ENCODE data around the gene TENT4B.

Gene TENT4B

DNA sequence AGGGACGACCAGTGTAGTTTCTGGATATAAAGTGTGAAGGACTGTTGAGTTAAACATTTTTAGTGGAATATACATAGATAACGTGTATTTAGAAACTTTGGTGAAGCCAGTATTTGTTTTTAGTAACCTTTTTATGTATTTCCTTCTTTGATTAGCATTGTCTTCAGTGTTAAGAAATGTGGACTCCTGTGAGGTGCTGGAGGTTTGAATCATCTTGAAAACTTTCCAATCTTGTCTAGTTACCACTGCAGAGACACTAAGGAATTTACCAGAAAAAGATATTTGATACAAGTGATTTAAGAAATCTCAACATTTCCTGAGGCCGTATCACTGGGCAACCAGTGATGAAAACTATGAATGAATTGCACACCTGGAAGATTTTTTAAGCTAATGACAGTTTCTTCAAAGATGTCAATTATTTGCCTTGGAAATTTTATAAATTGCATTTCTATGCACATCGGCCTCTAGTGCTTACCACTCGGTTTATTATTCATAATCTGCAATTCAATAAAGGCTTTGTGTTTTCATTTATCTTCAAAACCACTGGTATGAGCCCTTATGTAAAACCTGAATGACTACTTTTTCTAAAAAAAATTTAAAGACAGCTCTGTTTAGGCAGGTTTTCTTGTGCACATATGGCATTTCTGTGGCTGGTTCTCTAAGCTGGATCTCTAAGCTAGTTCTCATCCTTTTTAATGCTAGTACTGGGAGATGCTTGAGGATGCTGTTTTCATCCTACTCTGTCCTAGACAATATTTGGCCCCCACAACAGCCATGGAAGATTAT lies 81.9 kb downstream of the TENT4B start:
- peak; percentile 38 for DNase-seq (ENCODE audit: low spot score)

DNA sequence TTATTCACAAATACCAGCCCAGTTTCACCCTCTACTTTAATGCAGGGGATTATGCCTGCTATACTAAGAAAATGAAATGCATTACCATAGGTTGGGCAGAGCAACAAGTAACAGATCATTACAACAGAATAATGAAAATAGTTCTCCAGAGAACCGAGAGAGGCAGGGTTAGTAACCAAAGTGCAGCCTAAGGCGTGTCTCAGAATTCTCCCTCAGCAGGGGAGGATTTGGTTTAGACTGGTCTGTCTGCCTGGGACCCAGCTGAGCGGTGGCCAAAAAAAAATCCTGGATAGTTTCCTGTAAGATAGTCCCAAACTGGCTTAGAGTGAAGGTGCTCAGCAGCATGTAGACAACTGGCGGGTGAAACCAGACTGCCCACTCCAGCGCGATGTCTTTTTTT lies 82.5 kb downstream of the TENT4B start:
- no peak for DNase-seq (ENCODE audit: low spot score)

DNA sequence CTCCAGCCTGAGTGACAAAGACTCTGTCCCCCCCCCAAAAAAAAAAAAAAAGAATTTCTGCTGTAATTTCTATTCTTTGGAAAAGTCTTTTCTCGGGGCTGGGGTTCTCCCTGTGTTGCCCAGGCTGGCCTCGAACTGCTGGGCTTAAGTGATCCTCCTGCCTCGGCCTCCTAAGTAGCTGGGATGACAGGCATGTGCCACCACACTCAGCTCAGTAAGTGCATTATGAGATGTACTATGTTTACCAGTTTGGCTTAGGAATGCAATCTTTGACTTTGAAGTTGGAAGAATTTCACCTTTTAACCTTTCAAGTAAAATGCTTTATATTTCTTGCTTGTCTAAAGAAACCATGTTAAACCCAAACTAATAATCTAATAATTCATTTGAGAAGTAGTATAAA lies 85.2 kb downstream of the TENT4B start:
- DNase-seq (ENCODE audit: low spot score) = no peak

DNA sequence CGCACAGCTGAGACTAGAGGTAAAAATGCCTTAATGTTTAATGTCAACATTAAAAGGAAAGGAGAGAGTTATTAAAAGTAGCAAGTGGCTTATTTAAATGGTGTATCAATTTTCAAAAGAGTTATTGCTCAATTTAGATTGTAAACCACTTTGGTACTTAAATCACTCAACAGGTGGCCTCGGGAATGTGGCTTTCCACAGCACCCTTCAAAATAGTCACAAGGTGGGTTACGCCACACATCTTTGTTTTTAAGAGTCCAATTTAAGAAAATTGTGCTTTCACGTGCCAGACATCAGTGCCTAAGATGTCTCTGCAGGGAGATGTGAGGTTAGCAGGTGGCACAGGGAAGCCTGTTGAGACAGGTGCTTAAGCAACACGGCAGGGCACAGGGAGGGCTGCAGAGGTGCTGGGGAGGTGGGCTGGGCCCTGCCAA lies 85.8 kb downstream of the TENT4B start:
- DNase-seq (ENCODE audit: low spot score) = no peak

DNA sequence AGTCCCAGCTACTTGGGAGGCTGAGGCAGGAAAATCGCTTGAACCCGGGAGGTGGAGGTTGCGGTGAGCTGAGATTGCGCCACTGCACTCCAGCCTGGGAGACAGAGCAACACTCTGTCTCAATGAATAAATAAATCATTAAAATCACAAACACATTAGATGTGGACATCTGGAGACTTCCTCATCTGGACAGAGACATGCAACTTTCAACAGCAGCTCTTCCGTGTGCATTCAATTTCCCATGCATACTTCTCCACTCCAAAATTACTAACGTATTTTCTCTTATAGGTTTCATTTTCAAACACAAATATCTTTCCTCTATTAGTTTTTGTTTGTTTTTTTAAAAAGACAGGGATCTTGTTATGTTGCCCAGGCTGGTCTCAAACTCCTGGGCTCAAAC lies 89.9 kb downstream of the TENT4B start:
- peak; percentile 54 for DNase-seq (ENCODE audit: low spot score)

DNA sequence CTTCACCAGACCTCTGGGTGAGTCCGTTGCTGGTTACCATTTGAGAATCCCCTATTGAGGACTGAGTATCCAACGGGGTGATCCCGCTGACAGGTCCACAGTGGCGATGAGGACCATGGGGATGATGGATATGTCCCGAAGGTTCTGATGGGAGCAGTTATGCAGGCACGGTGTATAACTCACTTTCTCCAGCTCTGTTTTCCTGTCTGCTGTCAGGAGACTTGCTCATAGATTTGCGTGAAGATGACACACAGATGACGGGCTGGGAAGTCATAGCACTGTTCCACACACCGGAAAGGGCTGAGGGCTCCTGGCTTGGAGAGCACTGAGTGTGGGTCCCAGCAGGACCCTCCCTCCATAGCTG lies 91.0 kb downstream of the TENT4B start:
- no peak for DNase-seq (ENCODE audit: low spot score)

DNA sequence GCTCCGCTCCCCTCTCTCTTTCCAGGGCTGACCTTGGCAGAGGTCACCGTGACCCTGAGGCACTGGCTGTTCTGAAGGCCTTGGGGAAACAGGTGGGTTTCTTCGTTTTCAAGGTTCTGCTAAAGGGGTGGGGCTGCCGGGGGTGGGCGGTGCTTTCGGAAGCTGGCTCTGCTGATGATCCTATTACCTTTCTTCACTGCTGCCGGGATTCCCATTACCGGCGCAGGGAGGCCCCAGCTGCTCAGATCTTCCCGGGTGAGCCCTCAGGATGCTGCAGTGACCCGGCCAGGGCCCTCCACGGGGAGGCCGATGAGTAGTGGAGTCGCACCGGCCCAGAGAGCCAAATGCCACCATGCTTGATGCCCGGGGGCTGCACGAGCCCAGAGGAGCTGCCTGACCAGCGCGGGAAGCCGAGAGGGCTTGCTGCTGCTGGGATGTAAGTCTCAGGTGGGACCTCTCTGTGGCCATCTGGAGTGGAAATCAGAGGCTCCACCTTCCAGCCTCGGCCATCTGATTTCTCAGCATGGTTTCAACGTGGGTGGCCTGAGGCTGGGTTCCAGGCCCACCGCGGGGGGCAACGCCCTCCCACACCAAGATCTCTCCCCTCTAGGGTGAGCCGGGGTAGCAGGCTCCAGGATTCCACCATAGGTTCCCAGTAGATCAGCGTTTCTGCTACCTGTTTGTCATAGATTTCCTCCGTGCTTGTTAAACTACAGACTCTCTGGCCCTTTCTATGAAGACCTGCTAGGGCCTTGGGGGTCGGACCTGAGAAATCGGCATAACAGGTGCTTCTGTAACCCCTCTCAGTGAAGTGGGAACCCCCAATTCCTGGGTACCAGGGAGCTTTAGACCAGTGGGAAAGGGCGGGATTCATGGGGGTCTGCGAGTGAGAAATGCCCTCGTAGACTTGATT lies 91.7 kb downstream of the TENT4B start:
- DNase-seq (ENCODE audit: low spot score) = no peak

DNA sequence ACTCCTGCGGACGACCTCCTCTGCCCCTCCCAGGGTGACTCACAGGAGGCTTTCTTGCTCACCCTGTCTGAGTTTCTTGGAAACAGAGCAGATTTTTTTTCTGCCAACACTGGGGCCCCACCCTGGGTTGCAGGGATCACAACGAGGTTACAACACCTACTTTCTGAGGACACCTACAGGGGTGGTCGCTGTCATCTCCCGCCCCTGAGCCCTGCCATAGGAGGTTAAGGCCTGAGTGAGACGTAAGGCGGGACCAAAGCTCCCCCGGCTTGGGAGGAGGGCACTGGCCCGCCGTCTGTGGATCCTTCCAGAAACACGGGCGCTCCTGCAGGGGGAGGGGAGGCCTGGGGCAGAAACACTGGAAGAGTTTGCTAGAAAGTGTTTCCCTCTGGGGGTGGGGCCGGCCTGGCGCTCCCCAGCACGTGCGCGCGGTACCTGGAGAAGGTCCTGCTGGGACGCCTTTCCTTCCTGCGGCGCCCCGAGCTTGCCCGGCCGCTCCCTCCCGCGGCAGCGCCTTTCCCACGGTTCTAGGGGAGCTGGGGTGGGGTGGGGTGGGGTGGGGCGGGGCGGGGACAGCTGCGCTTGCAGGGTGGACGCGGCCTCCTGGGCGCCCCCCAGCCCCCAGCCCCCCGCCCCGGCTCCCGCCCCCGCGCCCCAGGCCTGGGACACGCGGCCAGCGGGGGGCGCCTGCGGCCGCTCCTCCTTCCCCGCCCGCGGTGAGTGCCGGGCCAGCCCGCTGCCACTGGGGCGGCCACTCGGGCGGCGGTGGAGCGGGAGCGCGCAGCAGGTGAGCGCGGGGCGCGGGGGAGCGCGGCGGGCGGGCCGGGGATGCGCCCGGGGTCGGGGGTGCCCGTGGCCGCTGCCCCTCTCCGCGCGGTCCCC lies 92.6 kb downstream of the TENT4B start:
- peak; percentile 91 for DNase-seq (ENCODE audit: low spot score)

DNA sequence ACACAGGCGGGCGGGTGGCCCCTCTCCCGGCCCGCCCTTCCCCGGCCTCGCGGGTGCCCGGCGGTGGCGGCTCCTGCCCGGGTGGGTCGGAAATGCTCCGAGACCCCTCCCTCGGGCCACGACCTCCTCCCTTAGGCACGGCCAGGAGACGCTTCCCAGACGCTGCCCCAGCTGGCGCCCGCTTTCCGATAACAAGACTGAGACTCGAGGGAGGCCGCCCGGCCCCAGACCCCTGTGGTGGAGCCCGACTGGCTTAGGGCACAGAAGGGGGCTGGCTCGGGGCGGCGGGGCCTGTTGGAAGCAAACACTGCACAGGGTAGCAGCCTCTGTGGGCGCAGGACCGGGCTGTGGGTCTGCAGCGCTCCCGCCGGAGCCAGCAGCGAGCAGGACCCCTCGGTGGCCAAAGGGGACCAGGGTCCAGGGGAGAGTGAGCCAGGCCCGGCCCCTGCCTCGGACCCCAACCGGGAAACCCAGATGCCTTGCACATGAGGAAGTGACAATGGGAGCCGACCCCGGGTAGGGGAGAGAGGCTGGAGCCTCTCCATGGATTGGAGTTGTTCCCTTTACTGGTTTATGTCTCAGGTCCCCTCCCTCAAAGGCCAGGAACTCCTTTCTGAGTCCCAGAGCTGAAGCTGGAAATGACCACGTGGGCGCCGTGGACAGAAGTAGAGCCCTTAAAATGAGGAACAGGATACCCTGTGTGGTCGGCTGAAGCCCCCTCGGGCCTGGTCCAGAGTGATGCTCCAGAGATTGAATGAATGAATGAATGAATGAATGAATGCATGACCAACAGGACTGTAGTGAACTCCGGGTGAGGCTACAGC lies 93.4 kb downstream of the TENT4B start:
- peak; percentile 31 for DNase-seq (ENCODE audit: low spot score)

DNA sequence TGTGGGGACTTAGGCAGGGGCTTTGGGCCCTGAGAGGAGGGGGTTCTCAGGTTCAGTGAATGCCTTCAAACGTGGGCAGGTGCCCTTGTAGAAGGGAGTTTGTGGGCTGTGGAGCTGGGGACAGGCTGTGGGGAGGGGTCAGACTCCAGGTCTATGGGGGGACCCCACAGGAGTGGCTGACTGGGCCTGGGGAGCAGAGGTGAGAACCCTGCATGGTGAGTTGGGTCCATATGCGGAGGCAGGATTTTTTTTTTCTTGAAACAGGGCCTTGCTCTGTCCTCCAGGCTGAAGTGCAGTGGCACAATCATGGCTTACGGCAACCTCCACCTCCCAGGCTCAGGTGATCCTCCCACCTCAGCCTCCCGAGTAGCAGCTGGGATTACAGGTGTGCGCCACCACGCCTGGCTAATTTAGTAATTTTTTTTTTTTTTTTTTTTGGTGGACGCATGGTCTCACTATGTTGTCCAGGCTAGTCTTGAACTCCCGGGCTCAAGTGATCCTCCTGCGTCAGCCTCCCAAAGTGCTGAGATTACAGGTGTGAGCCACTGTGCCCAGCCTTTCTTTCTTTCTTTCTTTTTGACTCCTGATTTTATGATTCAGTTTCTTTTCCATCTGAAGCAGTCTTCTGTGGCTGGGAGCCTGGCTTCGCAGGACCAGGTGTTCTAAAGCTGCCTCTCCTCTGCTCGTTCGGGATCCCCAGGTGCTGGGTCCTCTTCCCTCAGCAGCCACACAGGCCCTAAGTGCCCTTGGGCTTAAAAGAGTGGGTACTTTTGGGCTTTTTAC lies 94.2 kb downstream of the TENT4B start:
- no peak for DNase-seq (ENCODE audit: low spot score)

DNA sequence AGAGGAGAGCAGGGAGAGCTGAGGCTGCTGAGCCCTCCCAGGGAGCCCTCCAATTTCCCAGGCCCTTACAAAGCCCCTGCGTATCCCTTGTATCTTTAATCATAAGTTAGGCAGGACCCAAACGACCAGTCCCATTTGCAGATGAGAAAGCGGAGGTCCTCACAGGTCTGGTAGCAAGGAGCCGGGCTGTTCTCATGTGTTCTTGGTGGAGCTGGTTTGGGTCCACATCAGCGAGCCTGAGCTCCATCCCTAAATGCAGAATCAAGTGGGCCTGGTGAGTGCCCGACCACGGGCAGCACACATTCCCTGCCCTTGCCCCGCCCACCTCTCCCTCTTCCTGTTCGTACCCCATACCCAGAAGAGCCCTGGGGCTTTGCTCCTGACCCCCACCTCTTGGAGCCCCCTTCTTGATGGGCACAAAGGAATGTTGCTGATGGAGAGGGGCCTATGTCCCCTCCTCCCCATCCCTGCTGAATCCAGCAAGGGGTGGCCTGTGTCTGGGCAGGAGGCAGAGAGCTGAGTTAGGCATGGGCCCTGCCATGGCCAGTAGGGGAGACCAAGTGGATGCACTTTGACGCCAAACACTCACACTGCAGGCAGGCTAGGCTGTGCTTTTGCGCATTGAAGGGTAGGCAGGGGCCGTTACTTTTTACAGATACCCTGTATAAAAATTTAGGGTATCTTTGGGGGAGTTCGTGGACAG lies 95.0 kb downstream of the TENT4B start:
- DNase-seq (ENCODE audit: low spot score) = no peak

DNA sequence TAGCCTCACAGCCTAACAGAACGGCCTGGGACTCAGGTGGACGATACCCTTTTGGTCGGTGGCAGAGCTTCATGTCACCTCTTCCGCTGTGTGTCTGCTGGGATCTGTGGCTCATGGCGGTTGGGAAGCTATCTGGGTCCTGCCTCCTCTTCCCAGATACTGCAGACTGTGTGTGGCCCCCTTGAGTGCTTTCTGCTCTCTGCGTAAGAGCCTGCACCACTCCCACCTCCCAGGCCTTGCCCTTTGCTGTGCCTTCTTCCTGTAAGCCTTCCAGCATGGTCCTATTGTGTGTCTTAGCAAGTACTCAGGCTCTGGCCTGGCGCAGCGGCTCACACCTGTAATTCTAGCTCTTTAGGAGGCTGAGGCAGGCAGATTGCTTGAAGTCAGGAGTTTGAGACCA lies 95.7 kb downstream of the TENT4B start:
- no peak for DNase-seq (ENCODE audit: low spot score)

DNA sequence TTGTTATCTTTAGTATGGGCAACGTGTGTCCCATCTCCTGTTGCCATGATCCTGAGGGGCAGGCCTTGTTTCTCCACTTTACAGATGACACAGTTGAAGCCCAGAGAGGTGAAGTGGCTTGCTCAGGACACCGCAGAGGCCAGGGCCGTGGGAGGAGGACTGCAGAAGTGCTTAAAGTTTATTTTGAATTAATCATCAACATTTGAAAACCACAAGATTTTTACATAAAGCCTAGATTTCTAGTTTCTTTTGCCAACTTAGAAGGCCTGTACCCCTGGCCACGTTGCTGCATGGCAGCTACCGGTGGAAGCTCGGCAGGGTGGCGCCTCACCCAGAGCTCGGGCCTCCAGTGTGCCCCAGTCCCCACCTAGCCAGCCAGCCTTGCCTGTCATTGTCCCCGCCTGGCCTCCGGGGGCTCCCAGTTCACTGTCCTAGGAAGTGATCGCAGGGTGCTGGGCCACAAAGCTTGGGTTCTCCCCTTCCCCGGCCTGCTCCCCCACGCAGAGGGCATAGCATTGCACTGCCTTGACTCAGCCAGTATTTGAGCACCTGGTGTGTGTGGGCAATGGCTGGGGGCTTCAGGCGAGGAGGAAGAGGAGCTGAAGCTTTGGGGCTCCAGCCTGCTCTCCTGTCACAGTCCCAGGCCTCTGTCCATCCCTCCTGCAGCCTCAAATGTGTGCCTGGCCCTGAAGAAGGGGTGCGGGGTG lies 98.4 kb downstream of the TENT4B start:
- DNase-seq (ENCODE audit: low spot score) = peak; percentile 84

DNA sequence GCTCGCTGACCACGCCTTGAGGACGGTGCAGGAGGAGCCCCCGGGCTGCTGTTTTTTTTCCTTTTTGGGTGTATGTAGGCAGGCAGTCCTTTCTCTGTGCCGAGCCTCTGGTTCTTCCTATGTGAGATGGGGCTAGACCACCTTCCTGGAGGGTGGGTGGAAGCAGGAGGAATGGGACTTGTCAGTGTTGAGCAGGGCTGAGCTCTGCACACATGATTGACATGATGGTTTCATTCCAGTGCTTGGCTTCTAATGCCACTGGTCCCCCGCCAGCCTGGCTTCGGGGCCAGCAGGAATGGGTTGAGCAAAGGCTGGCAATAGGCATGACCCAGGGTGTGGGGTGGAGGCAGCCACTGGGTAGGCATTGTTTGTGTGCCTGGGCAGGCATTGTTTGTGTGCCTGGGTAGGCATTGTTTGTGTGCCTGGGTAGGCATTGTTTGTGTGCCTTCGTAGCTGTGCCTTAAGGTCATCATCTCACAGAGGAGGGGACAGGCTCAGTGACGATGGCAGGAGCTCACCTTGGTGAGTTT lies 99.0 kb downstream of the TENT4B start:
- DNase-seq (ENCODE audit: low spot score) = no peak

DNA sequence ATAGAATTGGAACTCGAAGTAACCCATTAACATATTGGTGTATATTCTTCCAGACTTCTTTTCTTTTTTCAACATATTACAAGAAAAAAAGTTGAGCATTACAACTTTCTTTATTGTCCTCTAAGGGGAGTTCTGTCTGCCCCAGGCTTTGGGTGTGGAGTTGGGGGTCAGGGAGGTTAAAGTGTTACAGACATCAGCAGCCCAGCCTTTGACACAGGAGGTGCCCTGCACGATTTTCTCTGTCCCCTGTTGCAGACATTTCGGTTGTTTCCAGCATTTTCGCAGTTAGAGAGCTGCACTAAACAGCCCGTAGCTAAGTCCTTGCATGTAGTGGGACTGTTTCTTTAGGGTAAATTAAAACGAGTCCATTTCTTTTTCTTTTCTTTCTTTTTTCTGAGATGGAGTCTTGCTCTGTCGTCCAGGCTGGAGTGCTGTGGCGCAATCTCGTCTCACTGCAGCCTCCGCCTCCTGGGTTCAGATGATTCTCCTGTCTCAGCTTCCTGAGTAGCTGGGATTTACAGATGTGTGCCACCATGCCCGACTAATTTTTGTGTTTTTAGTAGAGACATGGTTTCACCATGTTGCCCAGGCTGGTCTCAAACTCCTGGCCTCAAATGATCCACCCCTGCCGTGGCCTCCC lies 99.9 kb downstream of the TENT4B start:
- DNase-seq (ENCODE audit: low spot score) = no peak

DNA sequence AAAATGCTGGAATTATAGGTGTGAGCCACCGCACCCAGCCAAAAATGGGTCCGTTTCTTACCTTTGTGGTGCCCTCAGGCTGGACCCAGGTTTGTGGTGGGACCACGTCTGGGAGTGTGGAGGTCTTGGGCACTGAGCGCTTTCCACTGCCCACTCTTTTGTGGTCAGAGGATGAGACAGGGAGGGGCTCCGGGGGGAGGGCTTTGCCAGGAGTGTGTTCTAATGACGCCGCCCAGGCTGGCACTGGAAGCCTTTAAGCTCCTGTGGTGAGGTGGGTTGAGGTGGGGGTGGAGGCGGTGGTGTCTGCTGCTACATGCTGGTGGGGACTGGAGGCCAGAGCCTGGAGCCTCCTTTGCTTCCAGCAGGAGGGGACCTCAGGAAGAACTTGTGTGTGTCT lies 100.4 kb downstream of the TENT4B start:
- no peak for DNase-seq (ENCODE audit: low spot score)

DNA sequence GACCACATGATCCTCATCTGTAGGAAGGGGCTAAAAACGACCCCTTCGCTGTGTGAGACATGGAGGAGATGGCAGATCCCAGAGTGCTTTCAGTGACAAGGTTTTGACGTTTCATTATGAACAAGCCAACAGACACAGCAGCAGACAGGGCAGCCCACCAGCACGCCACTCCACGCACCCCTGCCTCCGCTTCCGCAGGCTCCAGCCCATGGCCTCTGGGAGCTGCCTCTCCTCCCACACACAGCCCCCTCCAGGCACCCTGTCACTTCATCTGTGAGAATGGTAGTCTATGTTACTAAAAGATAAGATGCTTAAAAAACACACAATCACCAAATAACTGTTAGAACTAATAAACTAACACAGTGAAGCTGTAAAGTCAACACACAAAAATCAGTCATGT lies 101.0 kb downstream of the TENT4B start:
- DNase-seq (ENCODE audit: low spot score) = no peak

DNA sequence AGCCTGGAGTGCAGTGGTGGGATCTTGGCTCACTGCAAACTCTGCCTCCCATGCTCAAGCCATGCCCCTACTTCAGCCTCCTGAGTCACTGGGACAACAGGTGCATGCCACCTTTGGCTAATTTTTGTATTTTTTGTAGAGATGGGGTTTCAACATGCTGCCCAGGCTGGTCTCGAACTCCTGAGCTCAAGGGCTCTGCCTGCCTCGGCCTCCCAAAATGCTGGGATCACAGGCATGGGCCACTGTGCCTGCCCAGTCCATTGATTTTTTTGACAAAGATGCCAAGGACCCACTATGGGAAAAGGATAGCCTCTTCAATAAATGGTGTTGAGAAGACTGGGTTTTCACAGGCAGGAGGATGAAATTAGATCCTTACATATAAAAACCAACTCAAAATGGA lies 102.4 kb downstream of the TENT4B start:
- DNase-seq (ENCODE audit: low spot score) = no peak

DNA sequence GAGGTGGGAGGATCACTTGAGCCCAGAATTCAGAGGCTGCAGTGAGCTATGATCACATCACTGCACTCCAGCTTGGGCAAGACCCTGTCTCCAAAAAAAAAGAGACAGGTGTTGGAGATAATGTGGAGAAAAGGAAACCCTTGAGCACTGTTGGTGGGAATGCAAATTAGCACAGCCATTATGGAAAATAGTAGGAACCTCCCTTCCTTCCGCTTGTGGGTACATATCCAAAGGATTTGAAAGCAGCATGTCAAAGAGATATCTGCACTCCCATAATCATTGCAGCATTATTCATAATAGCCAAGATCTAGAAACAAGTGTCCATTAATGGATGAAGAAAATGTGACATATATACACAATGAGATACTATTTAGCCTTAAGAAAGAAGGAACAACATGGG lies 103.5 kb downstream of the TENT4B start:
- DNase-seq (ENCODE audit: low spot score) = no peak

Data from GM03348 (cell line).